Activated T-cell treated with anti-CD3 and anti-CD28 coated beads for 24 hours (primary cell): Measurements from ENCODE around the gene FARP1.

ENCODE experiments used
- DNase-seq: peaks from one replicate; pipeline ENCODE4 v3.0.0-alpha.2; 2020; ENCODE audit warnings: low read depth

FARP1 gene

DNA sequence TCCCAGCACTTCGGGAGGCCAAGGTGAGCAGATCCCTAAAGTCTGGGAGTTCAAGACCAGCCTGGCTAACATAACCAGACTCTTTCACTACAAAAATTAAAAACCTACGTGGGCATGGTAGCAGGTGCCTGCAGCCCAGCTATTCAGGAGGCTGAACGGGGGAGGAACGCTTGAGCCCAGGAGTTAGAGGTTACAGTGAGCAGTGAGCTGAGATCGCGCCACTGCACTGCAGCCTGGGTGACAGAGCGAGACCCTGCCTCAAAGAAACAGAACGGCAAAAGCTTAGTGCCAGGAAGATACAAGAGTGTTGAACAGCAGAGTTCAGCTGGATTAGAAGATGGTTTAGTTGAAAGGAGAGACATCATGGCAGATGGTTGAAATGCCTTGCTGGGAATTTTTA lies 58.3 kb downstream of the FARP1 start:
- DNase-seq = no peak

DNA sequence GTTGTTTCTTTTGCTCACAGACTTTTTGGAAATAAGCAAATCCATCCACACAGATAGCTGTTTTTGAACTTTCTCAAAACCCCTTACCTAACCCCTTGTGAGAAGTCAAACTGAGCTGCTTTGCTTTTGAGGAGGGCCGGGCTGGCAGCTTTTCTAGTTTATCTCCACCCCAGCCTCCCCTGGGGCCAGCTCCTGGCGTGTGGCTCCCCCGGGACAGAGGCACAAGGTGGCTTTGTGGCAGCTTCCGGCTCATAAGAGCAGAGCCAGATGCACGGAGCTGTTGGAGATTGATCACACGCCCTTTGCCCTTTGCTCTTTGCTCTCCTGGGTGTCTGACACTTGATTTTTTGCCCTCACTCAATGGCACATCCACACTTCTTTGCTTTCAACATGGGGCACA lies 59.1 kb downstream of the FARP1 start:
- no peak for DNase-seq

DNA sequence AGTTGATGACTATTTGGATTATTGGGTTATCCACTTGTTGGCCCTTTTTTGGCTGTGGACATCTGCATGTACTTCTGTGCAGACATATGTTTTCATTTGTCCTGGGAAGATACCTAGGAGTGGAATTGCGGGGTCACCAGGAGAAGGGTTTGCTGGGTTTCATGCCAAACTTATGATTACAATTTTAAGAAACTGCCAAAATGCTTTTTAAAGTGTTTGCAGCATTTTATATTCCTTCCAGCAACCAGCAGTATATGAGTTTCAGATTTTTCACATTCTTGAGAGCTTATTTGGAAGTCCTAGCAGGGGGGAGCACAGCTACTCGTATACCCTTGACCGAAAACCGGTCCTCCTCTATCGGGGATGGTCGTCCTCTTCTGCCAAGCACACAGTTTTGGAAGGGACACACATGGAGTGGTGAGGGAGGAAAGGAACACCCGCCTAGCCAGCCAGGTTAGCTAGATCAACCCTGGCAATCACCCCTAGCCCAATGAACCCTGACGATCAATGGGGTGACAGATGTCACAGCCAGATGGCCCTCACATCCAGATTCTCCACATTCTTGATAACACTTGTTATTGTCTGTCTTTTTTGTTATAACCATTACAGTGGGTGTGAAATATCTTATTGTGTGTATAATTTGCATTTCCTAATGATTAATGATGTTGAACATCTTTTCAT lies 60.9 kb downstream of the FARP1 start:
- no peak for DNase-seq

DNA sequence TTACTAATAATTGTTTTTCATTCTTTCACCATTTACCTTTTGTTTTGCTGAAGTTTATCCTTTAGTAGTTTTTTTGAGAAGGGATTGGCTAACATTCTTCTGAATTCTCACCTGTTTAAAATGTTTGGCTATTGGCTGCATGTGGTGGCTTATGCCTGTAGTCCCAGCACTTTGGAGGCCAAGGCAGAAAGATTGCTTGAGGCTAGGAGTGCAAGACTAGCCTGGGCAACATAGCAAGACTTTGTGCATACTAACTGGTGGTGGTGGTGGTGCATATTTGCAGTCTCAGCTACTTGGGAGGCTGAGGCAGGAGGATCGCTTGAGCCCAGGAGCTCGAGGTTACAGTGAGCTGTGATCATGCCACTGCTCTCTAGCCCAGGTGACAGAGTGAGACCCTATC lies 61.7 kb downstream of the FARP1 start:
- DNase-seq = no peak

DNA sequence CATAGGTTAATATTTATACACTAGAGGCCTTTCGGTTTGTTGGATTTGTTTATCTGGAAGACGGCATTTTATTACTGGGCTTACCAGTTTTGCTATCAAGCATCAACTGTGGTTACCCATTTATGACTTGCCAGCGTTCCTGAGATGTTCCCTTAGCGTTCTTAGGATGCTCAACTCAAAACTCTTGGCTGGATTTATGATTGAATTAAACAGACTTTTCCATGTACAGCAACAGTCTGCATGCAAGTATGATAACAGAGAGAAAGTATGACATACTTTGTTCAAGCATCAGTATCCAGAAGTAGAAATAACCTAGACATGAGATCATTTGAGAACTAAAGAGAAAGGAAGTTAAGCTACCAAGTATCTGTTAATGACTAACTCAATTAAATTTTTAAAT lies 64.1 kb downstream of the FARP1 start:
- no peak for DNase-seq

DNA sequence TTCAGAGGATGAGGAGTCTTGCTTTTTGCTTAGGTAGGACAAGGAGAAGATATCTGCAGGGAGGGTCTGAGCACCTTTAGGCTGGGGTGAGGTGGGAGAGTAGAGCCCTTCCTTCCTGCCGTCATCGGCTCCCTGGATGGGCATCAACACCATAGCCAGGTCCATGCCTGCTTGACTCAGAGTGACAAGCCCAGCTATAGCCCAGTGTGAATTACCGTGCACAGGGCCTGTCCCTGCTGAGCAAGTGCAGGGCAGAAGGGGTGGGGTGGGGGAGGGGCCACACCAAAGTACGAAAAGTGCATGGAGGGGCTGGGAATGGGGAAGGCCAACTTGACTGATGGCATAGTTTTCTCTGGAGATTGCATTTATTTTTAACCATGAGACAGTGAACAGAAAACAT lies 64.5 kb downstream of the FARP1 start:
- no peak for DNase-seq

DNA sequence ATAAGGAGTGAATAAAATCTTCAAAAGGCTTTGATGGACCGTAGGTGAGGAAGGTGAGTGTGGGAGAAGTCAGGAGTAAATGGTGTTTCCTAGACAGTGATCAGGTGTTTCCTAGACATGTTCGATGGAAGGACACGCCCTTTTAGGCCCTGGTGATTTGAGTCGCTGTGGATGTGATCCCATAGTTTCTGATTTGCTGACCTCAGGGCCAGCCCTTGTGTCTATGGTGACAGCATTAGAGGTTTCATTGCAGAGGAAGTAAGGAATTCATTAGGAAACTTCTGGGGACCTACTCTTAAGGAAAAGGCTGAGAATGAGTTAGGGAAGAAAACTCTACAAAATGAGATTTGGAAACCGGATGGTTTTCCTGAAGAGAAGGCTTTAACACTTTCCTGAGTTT lies 65.7 kb downstream of the FARP1 start:
- DNase-seq = no peak

DNA sequence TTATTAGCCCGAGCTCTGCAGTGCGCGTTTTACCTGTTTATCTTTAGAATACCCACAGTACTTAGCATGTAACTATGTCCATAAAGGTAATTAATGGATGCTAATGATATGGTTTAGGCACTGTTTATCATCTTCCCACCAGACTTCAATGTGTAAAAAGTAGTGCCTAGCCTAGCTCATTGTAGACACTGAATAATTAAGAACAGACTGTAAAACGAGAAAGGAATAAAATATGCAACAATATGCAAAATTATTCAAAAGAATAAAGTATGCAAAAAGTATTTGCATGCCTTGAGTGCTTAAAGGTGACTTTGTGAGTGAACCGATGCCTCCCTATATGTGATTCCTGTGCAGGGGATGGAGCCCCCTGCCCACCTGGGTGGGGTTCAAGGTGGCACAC lies 69.9 kb downstream of the FARP1 start:
- no peak for DNase-seq

DNA sequence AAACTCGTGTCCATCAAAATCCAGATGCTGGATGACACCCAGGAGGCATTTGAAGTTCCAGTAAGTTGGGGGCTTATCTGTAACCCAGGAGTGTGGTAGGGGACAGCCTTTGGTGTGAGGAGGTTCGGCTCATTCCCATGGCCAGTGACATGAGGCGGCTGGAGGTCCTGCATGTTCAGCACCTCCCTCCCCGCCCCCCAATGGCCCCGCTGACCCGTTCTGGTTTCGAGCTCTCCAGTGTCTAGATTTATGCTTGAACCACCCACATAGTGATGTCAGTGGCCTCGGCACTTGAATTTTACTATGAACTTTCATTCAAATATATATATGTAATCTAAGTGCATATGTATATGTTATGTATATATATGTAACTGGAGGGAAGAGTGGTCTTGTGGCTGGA lies 70.5 kb downstream of the FARP1 start:
- DNase-seq = no peak

DNA sequence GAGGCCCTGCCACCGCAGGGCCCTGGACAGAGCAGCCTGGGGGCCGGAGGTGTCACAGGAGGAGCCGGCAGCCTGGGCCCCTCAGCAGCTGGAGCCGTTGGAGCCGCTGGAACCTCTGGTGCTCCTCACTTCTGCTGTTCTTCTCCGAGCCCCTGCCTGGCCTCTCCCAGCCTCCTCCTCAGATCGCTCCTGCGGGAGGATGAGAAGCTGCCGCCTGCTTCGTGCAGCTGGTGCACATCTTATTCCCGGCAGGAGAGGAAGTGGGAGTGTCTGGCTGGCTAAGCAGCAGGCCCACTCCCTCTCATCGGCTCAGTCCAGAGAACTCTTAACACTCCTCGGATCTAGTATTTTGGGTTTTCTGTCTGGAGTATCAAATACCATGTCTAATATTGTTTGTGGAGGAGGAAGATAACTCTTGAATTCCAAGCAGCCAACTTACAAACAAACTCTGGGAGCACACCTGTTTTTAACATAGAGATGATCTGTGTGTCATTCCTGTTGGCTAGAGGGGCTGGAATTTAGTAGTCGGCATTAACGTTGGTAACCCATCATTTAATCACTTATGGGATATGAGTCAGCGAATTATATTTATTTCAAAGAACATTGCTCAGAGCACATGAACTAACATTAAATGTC lies 71.2 kb downstream of the FARP1 start:
- DNase-seq = no peak

DNA sequence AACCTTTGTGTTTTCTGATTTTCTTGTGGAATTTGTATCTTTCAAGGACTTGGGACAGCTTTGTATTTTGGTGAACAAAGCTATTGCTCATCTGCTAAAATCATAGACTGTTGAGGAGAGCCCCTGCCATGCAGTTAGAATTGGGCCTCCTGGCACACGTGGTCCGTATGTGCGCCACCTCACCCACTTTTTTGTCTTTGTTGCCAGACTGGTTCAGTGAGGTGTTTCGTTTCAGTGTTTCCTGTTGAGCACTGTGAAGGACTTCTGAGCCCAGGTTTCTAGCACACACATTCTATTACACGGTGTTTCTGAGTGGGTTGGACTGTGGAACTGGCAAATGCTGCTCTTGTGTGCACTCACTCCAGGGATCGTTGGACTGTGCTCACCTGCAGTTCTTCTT lies 71.8 kb downstream of the FARP1 start:
- DNase-seq = no peak

DNA sequence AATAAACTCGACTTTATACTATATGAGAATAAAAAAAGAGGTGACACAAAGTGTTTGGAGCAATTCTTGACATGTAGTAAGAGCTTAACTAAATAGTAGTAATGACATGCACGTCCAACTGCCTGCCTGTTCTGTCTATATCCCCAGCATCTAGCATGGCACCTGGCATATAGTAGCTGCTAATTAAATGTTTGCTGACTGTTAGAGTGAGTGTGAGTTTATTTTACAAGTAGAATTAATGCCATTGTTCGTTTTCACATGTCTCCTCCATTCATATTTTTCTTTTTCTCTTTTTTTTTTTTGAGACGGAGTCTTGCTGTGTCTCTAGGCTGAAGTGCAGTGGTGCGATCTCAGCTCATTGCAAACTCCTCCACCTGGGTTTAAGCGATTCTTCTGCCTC lies 72.6 kb downstream of the FARP1 start:
- no peak for DNase-seq

DNA sequence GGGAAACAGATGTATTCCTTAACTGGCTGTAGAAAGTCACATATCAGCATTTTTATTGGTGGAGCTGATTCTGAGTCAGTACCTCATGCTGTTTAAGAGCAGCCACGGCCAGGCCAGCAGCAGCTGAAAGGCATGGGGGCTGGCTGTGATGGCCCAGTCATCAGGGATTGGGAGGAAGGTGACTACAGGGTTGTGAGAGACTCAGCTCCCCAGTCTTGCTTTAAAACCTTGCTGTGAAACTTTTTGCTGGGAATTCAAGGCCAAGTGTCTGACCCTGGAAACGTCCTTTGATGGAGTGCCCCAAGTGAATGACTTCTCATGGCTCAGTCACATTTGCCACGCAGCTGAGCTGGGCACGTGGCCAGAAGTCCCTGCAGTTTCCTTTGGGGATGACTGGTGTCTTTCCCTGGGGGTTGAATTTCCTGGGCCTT lies 73.3 kb downstream of the FARP1 start:
- DNase-seq = no peak

DNA sequence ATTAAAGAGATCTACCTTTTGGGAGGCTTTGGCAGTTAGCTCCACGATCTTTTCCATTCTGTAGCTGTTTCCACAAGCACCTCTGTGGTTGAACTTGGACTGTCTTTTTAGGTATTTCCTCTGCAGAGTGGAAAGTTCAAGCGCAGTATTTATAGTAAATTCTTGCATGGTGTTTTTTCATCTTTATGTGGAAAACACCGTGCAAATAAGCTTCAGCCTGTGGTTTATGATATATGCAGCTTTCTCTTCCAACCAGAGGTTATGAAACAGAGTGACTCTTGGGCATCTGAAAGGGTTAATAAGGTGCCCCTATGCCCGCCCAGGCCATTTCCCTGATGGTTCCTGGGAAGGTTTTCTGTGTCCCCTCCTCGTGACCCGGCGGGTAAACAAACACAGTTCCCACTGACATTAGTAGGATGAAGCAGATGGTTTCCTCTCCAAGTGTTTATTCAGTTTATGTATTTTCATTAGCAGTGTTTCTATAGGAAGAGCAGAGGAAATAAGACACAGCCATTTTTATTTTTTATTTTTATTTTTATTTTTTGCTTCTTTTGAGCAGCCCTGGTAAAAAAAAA lies 73.9 kb downstream of the FARP1 start:
- DNase-seq = no peak

DNA sequence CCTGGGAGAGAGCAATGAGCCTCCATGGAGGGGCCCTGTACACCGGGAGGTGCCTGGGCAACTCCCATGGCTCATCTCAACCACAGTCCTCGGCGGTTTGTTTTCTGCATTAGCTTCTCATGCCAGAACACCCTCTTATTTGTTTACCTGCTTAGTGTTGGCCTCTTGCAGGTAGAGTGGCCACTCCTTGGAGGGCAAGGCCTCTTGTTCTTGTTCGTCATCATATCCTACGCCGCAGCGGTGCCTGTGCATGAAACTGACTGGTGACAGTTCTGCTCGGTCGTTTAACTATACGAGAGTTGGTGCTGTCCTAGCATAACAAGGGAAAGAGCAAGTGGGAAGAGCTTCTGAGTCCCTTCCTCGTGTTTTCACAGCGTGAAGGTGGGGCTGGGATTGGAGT lies 74.7 kb downstream of the FARP1 start:
- DNase-seq = no peak

DNA sequence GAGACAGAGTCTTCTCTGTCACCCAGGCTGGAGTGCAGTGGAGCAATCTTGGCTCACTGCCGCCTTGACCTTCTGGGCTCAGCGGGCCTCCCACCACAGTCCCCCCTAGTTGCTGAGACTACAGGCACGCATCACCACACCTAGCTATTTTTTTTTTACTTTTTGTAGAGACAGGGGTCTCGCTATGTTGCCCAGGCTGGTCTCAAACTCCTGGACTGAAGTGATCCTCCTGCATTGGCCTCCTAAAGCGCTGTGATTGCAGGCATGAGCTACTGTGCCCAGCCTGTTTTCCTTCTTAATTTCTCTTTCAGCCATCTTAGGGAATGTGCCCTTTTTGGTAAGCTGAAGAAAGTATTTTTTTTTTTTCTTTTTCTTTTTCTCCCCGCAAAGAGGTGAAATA lies 76.8 kb downstream of the FARP1 start:
- DNase-seq = no peak

DNA sequence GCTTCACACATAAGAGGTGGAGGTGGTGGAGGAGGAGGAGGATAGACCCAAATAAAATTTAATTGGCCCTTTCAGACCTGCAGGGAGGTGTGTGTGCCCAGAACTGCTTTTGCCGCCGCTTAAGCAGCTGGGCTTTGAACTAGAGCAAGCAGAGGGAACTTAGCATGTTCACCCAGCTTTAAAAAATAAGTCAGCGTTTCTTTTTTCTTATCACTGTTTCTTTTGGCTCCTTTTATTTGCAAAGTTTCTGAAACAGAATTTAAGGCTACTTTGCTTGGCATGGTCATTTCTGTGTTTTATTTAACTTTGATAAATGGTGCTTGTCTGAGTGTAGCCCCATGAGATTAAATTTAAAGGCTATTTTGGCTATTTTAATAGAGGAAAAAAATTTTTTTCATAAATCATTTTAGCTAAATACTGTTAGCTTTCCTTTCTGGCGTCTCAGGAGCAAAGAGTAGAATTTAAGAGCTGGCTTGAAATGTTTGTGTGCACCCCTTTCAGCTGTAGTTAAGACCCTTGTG lies 77.4 kb downstream of the FARP1 start:
- DNase-seq = no peak

DNA sequence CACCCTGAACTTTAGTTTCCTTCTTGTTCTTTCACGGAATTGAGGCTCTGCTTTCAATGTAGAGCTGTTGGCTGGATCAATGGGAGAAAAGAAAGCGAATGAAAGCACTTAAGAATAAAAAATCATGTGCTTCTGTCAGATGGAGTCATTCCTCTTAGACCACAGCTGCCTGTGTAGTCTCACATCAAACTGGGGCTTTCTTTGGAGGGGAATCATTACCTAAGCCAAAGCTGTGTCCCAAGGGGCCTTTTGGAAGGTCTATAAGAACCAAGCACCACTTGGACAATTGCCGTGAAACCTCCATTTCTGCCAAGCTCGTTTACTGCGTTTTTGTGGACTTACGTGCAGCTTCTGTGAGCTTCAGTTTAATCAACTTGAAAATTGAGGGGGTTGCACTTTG lies 78.3 kb downstream of the FARP1 start:
- no peak for DNase-seq

DNA sequence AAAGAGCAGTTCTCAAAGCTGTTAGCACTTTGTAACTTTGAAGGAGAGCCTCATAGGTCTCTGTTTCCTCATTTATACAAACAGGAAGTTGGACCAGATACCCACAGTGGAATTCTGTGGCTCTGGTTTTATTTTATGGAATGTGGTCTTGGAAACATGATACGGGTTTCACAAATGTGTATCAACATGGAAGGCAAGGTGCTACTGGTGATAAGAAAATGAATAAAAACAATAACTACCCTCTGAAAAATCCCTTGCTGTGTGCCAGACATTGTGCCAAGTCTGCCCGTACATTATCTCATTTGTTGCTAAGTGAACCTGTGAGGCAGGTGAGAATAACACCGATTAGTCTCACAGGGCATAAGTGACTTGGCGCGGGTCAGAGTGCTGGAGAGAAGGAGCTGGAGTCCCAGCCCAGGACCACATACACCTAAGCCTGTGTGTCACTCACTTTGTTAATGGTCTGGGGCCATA lies 79.2 kb downstream of the FARP1 start:
- no peak for DNase-seq

DNA sequence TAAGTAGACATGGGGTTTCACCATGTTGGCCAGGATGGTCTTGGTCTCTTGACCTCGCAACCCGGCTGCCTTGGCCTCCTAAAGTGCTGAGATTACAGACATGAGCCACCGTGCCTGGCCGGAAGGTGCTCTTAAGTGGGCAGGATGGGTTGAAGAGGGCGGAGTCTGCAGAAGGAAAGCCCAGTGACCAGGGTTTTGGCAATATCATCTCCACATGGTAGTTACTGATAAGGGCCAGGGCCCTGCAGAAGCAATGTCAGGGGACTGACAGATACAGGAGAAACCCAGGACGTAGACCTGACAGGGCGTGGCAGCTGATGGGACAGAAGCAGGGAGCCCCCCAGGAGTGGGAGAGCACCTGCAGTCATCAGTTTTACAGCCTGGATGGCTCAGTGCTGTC lies 79.9 kb downstream of the FARP1 start:
- DNase-seq = no peak

DNA sequence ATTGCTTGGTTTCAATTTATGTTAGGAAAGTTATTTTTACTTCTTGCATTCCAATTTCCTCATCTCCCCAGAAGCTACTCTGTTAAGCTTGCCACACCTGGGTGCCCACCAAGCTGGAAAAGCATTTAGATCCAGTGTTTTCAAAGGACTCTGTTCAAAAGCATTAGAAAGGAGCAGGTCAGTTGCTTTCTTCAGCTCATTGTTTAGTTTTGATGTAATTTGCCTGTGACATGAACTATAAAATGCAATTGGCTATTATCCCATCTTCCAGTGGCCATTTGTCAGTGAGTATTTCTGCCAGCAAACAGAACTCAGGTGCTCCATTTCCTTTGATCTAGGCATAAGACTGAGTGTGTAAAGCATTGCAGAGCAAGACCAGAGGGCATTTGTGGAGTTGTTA lies 80.8 kb downstream of the FARP1 start:
- DNase-seq = no peak

DNA sequence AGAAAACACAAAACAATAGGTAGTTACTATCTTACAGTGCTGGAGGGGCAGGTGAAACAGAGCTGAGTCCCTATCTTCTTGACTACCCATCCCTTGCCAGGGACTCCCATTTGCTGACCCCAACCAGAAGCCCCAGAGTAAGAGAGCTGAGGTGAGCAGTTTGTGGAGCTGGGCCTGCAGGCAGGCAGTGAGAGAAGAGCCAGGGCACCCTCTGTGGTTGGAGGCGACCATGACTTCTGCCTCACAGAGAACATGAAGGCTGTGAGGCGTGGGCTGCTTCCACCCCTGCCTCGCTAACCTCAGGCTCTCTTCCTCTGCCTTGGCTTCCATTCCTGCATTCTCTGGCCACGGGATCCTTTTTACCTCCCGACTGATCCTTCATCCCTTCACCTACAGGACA lies 81.7 kb downstream of the FARP1 start:
- no peak for DNase-seq
